C4-2B (cell line): ENCODE results near the gene MAP10.

Source experiments
- CTCF ChIP-seq: fragments of 450-650 bp; conservative IDR thresholded peaks from 2 replicates; pipeline ENCODE4 v1.5.1; 2017; ENCODE audit warnings: mild to moderate bottlenecking
- ZFX ChIP-seq: fragments of 450-650 bp; IDR thresholded peaks from 2 replicates; pipeline ENCODE4 v1.6.1; 2017

GRCh38 chr1:232776526-232777106 is 28.6 kb upstream of the MAP10 start:
- no peak for TF ChIP-seq CTCF
- TF ChIP-seq ZFX: no peak
